ENCODE data around the gene OR5H15.

- TF ChIP-seq MAX (IDR thresholded peaks at IDR 0.05; ENCODE audit: low read depth, low read length) (no peak), CTCF (IDR thresholded peaks at IDR 0.05; ENCODE audit: low read depth, low read length) (no peak)
Observed at GRCh38 chr3:98151241-98151640, 15.3 kb upstream of the OR5H15 start.

All from NB4 (cell line).